Peyer's patch (tissue), 4 donors: Measurements from ENCODE around the gene GABRA5.

Source experiments
- POLR2A ChIP-seq, 2 donors: fragments of 450-650 bp; IDR thresholded peaks; one replicate each; pipeline ENCODE4 v1.5.1; 2017; ENCODE audit warnings: antibody characterized with exemption in 2 of 2, mild to moderate bottlenecking in 2 of 2, moderate library complexity in 2 of 2
- TF ChIP-seq, protein P1 (sequence below), 6 experiments: fragments of 450-650 bp in 4 of 6; fragments of 200-600 bp in 2 of 6; sonication (generic) in 1 of 6; IDR thresholded peaks; one replicate each; pipeline ENCODE4 v1.5.1; 2017 to 2019; ENCODE audit warnings: antibody characterized with exemption in 6 of 6, mild to moderate bottlenecking in 3 of 6, moderate library complexity in 1 of 6

DNA sequence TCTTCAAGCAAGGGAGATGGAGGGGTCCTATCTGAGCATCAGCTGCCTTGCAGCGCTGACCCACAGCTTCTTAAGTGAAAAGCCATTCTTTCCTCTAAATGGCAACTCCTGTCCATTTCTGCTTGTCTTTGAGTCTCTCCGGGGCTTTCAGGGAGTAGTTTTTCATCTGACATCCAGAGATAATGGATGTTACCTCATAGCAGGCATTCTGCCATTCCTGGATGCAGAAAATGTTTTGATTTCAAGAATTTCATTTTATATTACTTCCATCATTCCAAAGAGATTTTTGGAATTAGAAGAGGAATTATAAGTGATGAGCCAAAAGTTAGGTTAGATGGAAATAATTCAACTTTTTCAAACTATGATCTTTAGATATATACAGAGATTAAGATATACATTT lies 59.2 kb downstream of the GABRA5 start:
- TF ChIP-seq, protein P1, sequence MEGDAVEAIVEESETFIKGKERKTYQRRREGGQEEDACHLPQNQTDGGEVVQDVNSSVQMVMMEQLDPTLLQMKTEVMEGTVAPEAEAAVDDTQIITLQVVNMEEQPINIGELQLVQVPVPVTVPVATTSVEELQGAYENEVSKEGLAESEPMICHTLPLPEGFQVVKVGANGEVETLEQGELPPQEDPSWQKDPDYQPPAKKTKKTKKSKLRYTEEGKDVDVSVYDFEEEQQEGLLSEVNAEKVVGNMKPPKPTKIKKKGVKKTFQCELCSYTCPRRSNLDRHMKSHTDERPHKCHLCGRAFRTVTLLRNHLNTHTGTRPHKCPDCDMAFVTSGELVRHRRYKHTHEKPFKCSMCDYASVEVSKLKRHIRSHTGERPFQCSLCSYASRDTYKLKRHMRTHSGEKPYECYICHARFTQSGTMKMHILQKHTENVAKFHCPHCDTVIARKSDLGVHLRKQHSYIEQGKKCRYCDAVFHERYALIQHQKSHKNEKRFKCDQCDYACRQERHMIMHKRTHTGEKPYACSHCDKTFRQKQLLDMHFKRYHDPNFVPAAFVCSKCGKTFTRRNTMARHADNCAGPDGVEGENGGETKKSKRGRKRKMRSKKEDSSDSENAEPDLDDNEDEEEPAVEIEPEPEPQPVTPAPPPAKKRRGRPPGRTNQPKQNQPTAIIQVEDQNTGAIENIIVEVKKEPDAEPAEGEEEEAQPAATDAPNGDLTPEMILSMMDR (IDR thresholded peaks at IDR 0.05) = no peak
- TF ChIP-seq POLR2A (IDR thresholded peaks at IDR 0.05) = no peak
